Mucosa of stomach (tissue), 1 donor: ENCODE data around the gene BNC1.

Experiments
- H3K27me3 ChIP-seq: one replicate; pipeline ENCODE4 v1.7.0; 2013; ENCODE audit warnings: mild to moderate bottlenecking, low read length; ENCODE audit not compliant: control insufficient read depth, insufficient read depth
- H3K36me3 ChIP-seq: one replicate; pipeline ENCODE4 v1.7.0; 2013; ENCODE audit warnings: low read length; ENCODE audit not compliant: control insufficient read depth, insufficient read depth
- H3K4me1 ChIP-seq: one replicate; pipeline ENCODE4 v1.7.0; 2013; ENCODE audit warnings: mild to moderate bottlenecking, low read length; ENCODE audit not compliant: control insufficient read depth, insufficient read depth
- H3K4me3 ChIP-seq: one replicate; pipeline ENCODE4 v1.7.0; 2013; ENCODE audit warnings: low read length
- H3K9ac ChIP-seq: one replicate; pipeline ENCODE4 v1.7.0; 2013; ENCODE audit warnings: mild to moderate bottlenecking, low read length, moderate library complexity
- H3K9me3 ChIP-seq: one replicate; pipeline ENCODE4 v1.7.0; 2013; ENCODE audit warnings: mild to moderate bottlenecking, low read length, moderate library complexity; ENCODE audit not compliant: control insufficient read depth
- donor health status: Pancreatic carcinoma.

Gene BNC1, protein sequence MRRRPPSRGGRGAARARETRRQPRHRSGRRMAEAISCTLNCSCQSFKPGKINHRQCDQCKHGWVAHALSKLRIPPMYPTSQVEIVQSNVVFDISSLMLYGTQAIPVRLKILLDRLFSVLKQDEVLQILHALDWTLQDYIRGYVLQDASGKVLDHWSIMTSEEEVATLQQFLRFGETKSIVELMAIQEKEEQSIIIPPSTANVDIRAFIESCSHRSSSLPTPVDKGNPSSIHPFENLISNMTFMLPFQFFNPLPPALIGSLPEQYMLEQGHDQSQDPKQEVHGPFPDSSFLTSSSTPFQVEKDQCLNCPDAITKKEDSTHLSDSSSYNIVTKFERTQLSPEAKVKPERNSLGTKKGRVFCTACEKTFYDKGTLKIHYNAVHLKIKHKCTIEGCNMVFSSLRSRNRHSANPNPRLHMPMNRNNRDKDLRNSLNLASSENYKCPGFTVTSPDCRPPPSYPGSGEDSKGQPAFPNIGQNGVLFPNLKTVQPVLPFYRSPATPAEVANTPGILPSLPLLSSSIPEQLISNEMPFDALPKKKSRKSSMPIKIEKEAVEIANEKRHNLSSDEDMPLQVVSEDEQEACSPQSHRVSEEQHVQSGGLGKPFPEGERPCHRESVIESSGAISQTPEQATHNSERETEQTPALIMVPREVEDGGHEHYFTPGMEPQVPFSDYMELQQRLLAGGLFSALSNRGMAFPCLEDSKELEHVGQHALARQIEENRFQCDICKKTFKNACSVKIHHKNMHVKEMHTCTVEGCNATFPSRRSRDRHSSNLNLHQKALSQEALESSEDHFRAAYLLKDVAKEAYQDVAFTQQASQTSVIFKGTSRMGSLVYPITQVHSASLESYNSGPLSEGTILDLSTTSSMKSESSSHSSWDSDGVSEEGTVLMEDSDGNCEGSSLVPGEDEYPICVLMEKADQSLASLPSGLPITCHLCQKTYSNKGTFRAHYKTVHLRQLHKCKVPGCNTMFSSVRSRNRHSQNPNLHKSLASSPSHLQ

DNA sequence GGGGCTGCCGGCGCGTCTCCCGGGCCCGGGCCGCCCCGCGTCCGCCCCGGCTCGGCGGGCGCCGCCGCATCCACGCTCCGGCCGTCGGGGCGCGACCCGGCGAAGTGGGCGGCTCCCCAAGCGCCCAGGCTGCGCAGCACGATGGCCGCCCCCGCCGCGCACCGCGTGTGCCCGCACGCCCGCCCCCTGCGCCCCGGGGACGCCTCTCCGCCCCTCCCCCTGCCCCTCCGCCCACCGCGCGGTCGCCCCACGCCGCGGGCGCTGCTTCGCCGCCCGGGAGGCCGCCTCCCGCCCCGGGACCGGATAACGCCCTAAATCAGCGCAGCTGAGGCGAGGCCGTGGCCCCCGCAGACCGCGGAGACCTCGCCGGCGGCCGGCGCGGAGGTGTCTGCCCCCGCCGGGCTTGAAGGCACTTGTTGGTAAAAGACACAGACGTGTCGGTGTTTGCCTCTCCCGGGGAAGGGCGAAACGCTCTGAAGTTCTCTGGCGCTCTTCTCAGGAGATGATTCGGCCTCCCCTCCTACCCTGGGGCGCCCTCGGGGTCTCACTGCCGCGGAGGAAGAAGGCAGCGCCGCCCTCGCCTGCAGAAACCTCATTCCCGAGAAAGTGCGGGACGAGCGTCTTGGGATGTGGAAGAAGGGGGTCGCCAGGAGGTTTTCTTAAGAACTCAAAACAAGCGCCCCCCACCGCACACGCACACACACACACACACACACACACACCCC lies at the start of gene BNC1:
Gene BNC1, minus strand, starts transcription at position 106 of the 725 bp plus-strand sequence. Its CDS starts 36 bp downstream, at position 70.
- H3K27me3 ChIP-seq = peaks cover 55% of the 10 kb centered on the region
- H3K9me3 ChIP-seq = no peaks in the 10 kb centered on the region
- no peak within 1 kb of the TSS for H3K4me3 ChIP-seq
- no peaks in the 10 kb centered on the region for H3K4me1 ChIP-seq
- H3K9ac ChIP-seq = no peak within 1 kb of the TSS
- H3K36me3 ChIP-seq = no peaks in the 10 kb centered on the region

GRCh38 chr15:83327041-83327440 lies 42.6 kb upstream of the BNC1 start:
- Histone ChIP-seq H3K4me1 (no peaks in the 10 kb centered on the region), H3K9ac (no peak overlapping the region), H3K9me3 (no peaks in the 10 kb centered on the region), H3K27me3 (no peaks in the 10 kb centered on the region), H3K36me3 (no peaks in the 10 kb centered on the region), H3K4me3 (no peak overlapping the region)

DNA sequence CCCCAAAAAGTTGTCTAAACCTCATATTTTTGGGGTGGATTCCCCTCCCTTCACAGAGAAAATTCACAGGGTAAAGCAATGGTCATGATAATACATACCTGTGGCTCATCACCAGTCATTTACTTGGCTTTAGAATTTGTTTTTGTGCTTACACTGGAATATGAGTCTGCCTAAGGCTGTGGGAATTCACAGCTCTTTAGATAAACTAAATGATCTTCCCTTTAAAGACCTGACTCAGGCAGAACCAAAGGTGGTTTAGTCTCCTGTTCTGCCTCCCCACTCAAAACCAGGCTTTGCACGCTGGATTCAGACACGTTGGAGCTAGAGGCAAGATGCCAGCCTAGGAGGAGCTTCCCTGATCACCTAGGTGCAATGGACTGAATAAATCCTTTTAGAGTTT lies 40.3 kb upstream of the BNC1 start:
- no peak overlapping the region for H3K4me3 ChIP-seq

GRCh38 chr15:83323296-83323711 lies 38.8 kb upstream of the BNC1 start:
- no peaks in the 10 kb centered on the region for H3K9me3 ChIP-seq
- H3K27me3 ChIP-seq = no peaks in the 10 kb centered on the region
- no peak overlapping the region for H3K4me3 ChIP-seq
- no peaks in the 10 kb centered on the region for H3K4me1 ChIP-seq
- H3K36me3 ChIP-seq = no peaks in the 10 kb centered on the region
- H3K9ac ChIP-seq = no peak overlapping the region

More for the DNA sequence above, 40.3 kb upstream of the BNC1 start:
- no peaks in the 10 kb centered on the region for H3K36me3 ChIP-seq
- no peak overlapping the region for H3K9ac ChIP-seq
- no peaks in the 10 kb centered on the region for H3K9me3 ChIP-seq
- H3K27me3 ChIP-seq = no peaks in the 10 kb centered on the region
- no peaks in the 10 kb centered on the region for H3K4me1 ChIP-seq

GRCh38 chr15:83322691-83323090 lies 38.2 kb upstream of the BNC1 start:
- H3K4me1 ChIP-seq = no peaks in the 10 kb centered on the region

GRCh38 chr15:83322061-83322460 lies 37.6 kb upstream of the BNC1 start:
- H3K27me3 ChIP-seq = no peaks in the 10 kb centered on the region
- no peak overlapping the region for H3K4me3 ChIP-seq
- no peak overlapping the region for H3K9ac ChIP-seq
- no peaks in the 10 kb centered on the region for H3K9me3 ChIP-seq
- H3K36me3 ChIP-seq = no peaks in the 10 kb centered on the region
- no peaks in the 10 kb centered on the region for H3K4me1 ChIP-seq

More at GRCh38 chr15:83322691-83323090, 38.2 kb upstream of the BNC1 start:
- H3K27me3 ChIP-seq = no peaks in the 10 kb centered on the region
- H3K4me3 ChIP-seq = no peak overlapping the region
- no peak overlapping the region for H3K9ac ChIP-seq
- H3K9me3 ChIP-seq = no peaks in the 10 kb centered on the region
- H3K36me3 ChIP-seq = no peaks in the 10 kb centered on the region

DNA sequence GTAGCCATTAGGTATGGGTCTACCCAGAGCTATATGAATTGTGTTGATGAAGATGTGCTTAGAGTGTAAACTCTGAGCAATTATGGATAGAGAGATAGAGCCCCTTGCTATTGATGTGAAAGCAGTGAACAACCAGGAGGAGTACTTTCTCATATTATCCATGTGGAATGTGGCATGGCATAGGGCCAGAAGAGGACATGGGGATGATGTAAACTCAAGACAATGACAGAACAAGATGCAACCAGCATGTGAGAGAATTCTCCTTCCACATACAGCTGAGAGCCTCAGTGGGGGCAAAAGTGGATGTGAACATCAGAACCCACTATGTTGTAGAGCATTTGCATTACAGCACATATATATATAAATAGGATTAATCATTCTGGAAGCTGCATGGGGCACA lies 36.4 kb upstream of the BNC1 start:
- H3K4me1 ChIP-seq = no peaks in the 10 kb centered on the region
- H3K9ac ChIP-seq = no peak overlapping the region
- H3K9me3 ChIP-seq = no peaks in the 10 kb centered on the region
- no peaks in the 10 kb centered on the region for H3K36me3 ChIP-seq
- no peaks in the 10 kb centered on the region for H3K27me3 ChIP-seq
- H3K4me3 ChIP-seq = no peak overlapping the region

- no peaks in the 10 kb centered on the region for H3K27me3 ChIP-seq
- H3K36me3 ChIP-seq = no peaks in the 10 kb centered on the region
- H3K9ac ChIP-seq = no peak overlapping the region
- H3K4me1 ChIP-seq = no peaks in the 10 kb centered on the region
- no peaks in the 10 kb centered on the region for H3K9me3 ChIP-seq
- H3K4me3 ChIP-seq = no peak overlapping the region
Measured at GRCh38 chr15:83320404-83320803, 35.9 kb upstream of the BNC1 start.

DNA sequence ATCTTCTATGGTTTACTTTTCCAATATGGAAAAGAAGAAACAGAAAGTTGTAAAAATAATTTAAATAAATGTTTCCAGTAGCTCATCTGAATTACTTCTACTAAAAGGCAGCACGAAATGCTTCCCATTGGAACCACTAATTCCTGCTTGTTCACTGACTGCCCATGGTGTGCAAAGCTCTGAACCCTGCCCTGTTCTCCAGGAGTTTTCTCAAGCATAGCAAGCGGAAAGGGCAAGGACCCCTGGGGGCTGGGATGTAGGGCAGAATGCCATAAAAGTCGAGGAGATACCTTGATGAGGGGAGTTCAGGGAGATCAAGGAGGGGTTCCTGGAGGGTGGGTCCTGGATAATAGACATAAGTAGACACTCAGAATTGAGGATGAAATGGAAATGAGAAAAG lies 35.3 kb upstream of the BNC1 start:
- Histone ChIP-seq H3K36me3 (no peaks in the 10 kb centered on the region), H3K9me3 (no peaks in the 10 kb centered on the region), H3K9ac (no peak overlapping the region), H3K4me1 (no peaks in the 10 kb centered on the region), H3K27me3 (no peaks in the 10 kb centered on the region), H3K4me3 (no peak overlapping the region)

DNA sequence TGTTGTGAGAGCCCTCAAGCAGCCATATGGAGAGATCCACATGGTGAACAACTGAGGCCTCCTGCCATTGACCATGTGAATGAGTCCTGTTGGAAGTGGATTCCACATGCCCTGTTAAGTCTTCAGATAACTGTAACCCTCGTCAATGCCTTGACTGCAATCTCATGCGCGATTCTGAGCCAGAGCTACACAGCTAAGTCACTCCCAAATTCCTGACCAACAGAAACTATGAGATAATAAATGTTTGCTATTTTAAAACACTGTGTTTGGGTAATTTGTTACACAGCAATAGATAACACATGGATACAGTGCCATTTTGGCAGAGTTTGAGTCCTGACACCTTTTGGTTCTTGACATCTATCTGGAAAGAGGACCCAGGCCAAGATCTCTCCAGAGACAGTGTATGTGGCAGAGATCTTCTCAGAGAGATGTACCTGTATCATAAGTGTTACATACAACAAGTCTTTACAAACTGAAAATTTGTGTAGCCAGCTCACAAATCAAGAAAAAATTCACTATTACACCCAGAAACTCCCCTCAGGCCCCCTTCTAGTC lies 34.5 kb upstream of the BNC1 start:
- H3K9ac ChIP-seq = no peak overlapping the region
- no peaks in the 10 kb centered on the region for H3K9me3 ChIP-seq
- no peak overlapping the region for H3K4me3 ChIP-seq
- H3K4me1 ChIP-seq = no peaks in the 10 kb centered on the region
- H3K27me3 ChIP-seq = no peaks in the 10 kb centered on the region
- no peaks in the 10 kb centered on the region for H3K36me3 ChIP-seq

- no peak overlapping the region for H3K9ac ChIP-seq
- no peaks in the 10 kb centered on the region for H3K9me3 ChIP-seq
- H3K36me3 ChIP-seq = no peaks in the 10 kb centered on the region
- H3K27me3 ChIP-seq = no peaks in the 10 kb centered on the region
- no peak overlapping the region for H3K4me3 ChIP-seq
- no peaks in the 10 kb centered on the region for H3K4me1 ChIP-seq
Measured at GRCh38 chr15:83318036-83318435, 33.6 kb upstream of the BNC1 start.
